Thyroid gland (tissue), 4 donors: ENCODE data around the gene KRTAP10-3.

ENCODE experiments used
- CTCF ChIP-seq, 6 experiments: fragments of 200-600 bp in 3 of 6; fragments of 450-650 bp in 3 of 6; sonication (generic) in 3 of 6; IDR thresholded peaks; one replicate each; pipeline ENCODE4 v1.5.1; 2016 to 2019; ENCODE audit warnings: antibody characterized with exemption in 6 of 6, mild to moderate bottlenecking in 2 of 6, inconsistent platforms in 1 of 6, moderate library complexity in 1 of 6
- POLR2A ChIP-seq, 2 donors: fragments of 450-650 bp; IDR thresholded peaks; one replicate each; pipeline ENCODE4 v1.6.1; 2017; ENCODE audit warnings: antibody characterized with exemption in 2 of 2, mild to moderate bottlenecking in 2 of 2, moderate library complexity in 1 of 2

GRCh38 chr21:44527156-44527982, 31.2 kb downstream of the KRTAP10-3 start:
- TF ChIP-seq POLR2A (IDR thresholded peaks at IDR 0.05): no peak
- TF ChIP-seq CTCF (IDR thresholded peaks at IDR 0.05): no peak
